Stimulated activated CD4-positive, alpha-beta T cell treated with anti-CD3 and anti-CD28 coated beads, TNF-alpha, amount 100 ng/mL, for 4 hours (primary cell): ENCODE data around the gene HIPK3.
"Not testable (repeated sequence)": the region's sequence is repeated elsewhere in the genome, so short reads cannot be mapped to it uniquely, and the experiment has no call there.

ENCODE experiments used
- DNase-seq, 3 experiments: peaks; one replicate each; pipeline ENCODE4 v3.0.0-alpha.2; 2020; ENCODE audit warnings: low read depth in 3 of 3

The HIPK3 gene

DNA sequence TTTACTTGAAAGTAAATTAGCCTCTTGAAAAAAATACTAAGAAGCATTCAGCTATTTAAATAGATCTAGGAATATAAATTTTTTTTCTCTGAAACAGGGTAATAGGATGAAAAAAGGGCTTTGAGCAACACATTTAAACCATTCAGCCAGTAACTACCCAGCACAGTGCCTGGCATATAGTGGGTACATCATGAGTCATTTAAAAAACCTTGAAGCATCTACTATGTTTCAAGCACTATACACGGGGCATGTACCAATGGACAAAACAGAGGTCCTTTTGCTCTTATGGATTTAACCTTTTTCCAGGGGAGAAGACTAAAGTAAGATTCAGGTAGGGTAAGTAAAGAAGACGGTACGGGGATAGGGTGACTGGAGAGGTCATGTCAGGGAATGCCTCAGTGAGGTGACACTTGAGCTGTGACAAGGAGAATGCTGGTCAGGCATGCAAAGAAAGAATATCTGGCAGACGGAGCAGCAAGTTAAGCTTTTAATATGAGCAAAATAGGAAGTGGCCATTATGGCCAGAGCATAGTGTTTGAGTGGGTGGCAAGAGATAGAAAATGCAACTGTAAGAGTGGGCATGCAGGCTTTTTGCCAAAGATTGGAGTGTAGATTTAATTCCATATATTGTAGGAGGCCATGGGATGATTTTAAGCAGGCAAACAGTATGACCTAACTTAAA, 101.1 kb downstream of the HIPK3 start:
- DNase-seq, result no peak

DNA sequence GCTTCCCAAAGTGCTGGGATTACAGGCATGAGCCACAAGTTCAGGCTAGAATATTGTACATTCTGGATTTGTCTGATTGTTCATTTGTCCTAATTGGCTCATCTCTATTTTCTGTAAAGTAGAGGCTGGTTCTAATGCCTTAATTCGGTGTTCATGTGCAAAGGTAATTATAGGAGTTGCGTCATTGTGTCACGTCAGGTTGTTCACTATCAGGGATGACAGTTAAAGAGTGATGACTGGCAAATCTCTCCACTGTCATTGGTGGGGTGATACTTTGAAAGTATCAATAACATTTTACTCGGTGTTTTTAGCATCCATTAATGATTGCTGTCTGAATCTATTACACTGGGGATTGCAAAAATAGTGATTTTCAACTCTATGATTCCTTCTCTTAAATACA, 103.5 kb downstream of the HIPK3 start:
- no peak for DNase-seq

DNA sequence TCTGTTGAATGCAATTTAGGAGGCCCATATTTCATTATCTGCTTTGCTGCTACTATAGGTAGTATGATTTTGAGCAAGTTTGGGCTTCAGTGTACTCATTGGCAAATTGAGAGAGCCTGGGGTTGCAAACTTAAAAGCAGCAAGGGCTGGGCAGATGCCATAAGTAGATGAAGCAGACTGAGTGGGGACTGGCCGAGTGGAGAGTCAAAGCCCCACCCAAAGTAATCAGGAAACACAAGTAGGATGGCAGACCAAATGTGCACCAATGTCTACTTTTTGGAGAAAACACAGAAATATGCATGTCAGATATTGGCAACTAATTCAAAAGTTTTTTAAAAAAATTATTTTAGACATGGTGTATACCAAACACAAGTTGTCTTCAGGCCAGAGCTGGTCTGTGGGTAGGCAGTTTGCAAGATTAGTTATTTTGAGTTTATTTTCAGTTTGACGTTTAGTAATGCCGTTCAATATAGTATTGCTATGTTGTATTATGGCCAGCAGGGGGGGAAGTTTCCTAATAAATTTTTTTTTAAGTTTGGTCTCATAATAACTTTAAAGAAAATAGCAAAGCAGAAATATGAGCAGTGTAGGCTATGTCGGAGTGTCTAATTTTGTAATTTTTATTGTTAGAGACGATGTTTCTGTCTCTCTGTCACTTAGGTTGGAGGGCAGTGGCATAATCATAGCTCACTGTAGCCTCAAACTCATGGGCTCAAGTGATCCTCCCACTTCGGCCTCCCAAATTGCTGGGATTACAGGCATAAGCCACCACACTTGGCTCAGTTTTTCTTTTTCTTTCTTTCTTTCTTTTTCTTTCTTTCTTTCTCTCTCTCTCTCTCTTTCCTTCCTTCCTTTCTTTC, 105.1 kb downstream of the HIPK3 start:
- no peak for DNase-seq

DNA sequence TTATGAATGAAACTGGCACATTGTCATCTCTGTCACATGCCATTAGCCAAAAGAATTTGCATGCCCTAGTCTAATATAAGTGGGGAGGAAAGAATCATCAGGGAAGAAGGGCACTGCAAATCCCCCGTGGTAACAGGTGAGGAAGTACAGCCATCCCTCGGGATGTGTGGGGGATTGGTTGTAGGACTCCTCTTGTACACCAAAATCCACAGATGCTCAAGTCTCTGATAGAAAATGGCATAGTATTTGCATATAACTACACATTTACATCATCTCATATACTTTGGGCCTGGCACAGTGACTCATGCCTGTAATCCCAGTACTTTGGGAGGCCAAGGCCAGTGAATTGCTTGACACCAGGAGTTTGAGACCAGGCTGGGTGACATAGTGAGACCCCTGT, 109.7 kb downstream of the HIPK3 start:
- DNase-seq, result no peak

DNA sequence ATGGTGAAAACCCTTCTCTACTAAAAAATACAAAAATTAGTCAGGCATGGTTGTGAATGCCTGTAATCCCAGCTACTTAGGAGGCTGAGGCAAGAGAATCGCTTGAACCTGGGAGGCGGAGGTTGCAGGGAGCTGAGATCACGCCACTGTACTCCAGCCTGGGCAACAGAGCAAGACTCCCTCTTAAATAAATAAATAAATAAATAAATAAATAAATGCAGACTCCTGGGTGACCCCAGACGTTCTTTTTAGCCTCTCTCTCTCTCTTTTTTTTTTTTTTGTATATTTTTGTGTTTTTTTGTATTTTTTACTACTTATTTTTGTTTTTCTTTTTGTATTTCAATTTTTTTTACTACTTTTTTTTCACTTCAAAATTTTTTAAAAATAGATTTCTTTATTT, 111.3 kb downstream of the HIPK3 start:
- DNase-seq, result not testable (repeated sequence)

DNA sequence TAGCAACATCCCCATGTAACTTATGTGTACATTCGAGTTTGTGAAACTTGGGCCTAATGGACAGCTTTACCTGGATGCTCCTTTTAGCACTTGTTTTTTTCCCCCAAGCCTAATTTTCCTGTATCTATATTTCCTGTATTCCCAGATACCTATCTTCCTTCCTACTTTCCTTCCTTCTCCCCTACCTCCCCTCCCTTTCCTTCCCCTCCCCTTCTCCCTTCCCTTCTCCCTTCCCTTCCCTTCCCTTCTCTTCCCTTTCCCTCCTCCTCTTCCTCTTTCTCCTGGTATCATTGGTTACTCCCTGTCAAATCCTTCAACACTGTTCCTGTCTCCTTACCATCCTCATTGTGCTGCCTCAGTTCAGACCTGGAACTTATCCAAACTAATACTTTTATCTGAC, 111.8 kb downstream of the HIPK3 start:
- no peak for DNase-seq

DNA sequence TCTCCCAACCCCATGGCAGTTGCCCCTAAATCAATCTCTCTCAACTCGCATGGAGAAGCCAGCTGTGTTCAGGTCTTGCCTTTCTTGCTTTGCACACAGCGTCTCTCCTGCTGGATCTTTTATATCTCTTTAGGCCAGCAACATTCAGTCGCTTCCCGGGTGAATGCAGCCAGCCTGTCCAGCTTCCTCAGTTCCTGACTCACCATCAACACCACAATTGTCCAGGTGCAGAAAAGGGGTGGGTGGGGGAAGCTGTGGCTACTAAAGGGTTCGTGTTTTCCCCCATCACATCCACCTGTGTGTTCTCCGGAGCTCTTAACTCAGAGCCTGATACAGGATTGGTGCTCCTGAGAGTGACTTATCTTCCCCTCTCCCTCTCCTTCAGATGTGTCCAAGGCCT, 116.5 kb downstream of the HIPK3 start:
- no peak for DNase-seq

DNA sequence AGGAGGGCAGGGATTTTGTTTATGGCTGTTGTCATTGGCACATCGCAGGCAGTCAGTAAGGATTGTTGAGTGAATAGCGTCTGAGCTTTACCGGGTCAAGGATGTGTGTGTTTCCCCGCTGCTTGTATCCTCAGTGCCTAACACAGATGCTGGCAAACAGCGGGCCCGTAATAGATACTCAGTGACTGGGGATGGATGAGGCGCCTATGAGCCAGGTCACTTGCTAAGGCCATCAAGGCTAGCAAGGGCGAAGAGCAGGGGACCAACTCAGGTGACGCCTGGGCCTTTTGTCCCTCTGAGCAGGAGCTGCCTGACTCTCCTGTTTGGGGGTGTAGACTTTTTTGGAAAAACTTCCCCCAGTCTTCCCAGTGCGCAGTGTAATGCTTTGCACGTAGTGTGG, 118.1 kb downstream of the HIPK3 start:
- DNase-seq, result no peak

DNA sequence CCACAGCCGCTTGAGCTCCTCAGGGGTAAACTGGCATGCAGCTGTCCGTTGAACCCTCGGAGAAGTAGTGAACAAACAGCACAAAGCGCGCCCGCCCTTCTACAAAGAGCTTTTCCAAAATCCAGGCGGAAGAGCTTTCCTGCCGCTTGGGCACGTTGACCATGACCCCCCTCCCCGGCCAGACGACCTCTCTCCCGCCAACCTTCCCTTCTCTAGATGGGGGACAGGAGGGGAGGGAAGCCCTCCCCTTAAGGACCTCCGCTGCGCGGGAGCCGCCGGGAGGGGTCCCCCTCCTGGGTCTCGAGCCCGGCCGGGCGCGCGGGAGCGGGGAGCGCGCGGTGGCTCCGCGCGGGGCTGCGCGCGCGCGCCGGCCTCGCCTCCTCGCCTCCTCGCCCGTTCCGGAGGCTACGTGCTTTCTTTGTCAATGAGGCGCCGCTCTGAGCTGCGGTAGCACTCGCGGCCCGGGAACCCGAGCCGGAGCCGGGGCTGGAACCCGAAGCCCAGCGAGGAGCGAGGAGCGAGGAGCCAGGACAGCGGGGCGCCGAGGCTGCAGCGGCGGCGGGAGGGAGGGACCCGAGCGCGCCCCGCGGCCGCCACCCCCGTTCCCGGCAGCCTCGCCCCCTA, 118.6 kb downstream of the HIPK3 start, which contains the start of gene KIAA1549L:
TSS of gene KIAA1549L (plus strand) at position 421 of the 624 bp plus-strand sequence.
- DNase-seq, result no peak

DNA sequence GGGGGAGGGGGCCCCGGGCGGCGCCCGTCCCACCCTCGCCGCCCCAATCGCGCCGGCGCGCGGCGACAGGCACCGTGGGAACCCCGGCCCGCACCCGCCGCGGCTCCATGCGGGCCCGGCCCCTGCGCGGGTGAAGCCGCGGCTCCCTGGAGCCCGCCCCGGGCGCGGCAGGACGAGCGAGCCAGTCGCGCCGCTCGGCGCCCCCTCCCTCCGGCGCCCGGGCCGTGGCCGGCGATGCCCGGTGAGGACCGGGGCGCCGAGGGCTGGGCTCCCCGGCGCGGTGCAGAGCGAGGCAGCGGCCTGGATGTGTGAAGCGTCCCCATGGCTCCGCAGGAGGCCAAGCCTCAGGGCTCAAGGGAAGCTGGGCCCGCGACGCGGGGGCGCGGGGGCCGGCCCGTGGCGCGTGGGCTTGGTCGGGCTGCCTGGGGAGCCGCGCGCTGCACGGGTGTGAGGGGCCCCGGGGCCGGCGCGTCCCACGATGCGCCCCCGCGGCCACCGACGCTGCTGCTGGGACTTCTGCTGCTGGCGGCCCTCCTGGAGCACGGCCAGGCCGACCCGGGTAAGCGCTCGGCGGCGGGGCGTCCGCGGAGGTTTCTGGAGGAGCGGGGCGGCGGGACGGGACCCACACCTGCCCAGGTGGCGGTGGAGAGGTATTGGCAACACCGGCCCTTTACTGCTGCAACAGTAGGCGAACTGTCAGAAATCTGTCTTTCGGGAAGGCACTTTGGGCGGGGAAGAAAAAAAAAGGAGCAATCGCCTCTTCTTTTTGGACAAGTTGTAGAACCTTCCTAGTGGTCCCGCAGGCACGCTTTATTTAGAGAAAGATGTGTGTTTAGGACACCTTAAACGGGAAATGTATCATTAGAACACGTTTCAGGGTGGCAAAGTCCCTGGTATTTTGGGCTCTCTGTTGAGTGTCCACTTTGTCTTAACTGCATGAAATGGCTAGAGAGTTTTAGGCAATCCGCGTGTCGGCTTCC, 119.4 kb downstream of the HIPK3 start:
- peak in 1 of 3 experiments; percentile 1 for DNase-seq

DNA sequence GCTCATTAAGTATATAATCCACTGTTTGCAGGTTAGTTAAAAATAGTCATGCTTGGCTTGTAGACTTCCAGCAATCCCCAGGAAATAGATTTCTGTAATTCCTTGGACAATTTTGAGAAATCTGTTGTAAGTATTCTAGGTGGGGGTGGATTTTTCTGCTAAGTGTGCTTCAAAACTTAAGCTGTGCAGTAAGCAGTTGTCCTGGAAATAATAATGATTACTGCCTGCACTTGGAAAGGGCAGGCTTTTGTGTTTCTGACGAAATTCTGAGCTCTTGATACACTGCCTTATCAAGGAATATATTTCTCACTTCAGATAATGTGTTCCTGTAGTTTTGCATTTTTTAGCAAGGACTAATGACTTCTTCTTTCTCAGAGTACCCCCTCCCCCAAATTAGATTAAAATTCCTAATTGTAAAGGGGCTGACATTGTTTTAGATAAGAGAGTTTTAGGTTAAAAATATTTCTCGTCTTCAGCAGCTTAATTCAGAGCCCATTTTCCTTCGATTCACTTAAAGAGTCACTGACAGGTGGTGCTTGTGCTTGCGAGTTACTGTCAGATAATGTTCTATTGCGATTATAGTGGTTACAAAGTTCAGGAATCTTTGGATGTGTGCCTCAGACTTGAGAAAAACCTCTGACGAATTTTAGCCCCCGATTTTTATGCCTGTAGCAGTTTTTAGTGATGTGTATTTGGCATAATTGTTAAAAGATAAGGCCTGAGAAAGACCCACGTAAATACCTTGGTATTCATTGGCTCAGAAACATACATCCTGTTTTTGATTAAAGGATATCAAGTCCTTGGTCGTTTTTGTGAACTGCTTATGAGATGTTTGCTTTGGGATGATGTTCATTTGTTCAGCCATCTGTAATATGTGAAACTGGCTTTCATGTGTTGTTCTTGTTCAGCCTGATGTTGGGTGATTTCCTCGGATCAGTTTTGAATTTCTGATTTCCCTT, 120.5 kb downstream of the HIPK3 start:
- DNase-seq, result no peak

DNA sequence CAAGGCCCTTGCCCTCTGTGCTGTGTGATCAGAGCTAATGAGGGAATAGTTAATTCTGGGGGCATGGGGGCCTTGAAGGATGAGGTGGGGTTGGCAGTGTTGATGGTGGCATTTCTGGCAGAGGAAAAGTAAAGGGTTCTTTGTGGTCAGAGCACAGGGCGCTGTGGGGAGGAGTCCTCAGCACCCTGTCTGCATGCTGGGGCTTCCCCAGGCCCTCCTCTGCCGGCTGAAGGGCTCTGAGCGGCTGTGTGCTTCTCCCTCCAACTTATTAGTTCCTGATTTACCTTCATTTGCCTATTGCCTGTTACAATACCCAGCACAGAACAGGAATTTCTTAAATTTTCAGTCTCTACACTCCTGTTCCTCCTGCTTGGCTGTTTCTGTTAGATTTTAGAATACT, 122.8 kb downstream of the HIPK3 start:
- no peak for DNase-seq

DNA sequence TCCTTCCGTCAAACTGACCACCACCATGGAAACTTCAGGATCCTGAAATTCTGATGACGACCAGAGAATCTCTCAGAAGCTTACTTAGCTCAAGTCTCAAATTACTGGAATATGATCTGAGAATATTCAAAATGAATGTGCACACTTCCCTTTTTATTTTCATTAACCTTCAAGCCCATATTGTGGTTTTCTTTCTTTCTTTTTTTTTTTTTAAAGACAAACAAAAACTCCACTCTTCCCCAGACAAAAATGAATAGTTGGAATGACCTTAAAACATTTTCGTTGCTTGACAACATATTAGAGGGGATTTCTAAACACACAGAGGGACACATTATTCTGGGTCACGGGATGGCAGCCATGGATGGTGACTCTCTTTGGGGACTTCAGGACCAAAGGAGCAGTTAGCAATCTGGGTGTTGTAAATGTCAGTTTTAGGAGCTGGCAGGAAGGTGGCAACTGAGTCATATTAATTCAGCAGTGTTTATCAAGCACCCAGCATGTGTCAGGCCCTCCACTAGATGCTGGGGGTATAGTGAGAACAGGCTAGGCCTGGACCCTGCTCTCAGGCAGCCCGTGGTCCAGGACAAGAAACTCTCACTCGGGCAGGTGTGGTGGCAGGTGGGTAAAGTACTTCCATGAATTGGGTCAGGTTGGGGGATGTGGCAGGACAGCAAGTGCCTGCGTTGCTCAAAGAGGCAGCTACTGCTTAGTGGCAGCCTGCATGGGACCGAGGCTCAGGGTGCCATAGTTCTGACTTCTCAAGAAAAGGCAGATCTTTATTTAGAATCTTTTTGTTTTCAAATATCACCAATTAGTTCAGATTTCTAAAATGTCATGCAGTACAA, 126.1 kb downstream of the HIPK3 start:
- no peak for DNase-seq

DNA sequence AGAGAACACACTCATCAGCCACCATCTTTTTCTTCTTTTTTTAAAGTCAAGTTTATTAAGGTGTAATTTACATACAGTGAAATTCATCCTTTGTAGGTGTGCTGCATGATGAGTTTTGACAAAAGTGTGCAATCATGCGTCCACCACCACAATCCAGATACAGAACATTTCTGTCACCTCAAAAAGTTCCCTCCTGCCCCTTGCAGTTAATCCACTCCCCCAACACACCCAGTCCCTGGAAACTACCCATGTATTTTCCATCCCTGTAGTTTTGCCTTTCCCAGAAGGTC, 126.7 kb downstream of the HIPK3 start:
- DNase-seq, result no peak

DNA sequence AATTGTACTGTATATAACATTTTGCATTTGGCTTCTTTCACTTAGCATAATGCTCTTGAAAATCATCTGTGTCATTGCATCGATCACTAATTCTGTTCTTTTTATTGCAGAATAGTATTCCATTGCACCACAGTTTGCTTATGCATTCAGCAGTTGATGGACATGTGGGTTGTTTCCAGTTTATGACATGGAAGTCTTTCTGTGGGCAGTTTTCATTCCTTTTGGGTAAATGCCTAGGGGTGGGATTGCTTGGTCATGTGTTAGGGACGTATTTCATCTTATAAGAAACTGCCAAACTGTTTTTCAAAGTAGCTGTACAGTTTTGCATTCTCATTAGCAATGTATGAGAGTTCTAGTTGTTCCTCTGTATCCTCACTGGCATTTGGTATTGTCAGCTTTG, 127.0 kb downstream of the HIPK3 start:
- no peak for DNase-seq

DNA sequence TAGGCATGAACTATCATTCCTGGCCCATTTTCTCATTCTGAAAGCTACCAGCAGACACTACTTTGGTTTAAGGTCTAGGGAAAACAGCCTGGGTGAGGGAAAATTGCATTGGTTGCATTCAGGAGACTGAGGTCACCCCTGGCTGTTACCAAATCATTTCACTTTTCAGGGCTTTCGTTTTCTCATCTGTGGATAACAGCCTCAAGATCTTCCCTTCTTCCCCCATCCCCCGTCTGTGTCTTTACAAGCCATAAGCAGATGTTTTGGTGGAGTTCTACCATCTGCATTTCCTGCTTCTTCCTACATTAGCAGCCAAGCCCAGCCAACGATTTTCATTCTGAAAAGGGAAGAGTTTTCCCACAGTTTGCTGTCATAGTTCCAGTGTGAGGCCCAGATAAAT, 130.4 kb downstream of the HIPK3 start:
- no peak for DNase-seq

DNA sequence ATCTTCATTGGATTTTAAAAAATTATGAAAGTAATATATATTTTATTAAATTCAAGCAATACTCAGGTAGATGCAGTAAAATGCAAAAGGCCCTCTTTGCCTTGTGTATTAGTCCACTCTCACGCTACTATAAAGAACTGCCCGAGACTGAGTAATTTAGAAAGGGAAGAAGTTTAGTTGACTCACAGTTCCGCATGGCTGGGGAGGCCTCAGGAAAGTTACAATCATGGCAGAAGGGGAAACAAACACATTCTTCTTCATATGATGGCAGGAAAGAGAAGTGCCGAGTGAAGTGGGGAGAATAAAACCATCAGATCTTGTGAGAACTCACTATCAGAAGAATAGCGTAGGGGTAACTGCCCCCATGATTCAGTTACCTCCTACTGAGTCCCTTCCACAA, 130.8 kb downstream of the HIPK3 start:
- DNase-seq, result no peak

DNA sequence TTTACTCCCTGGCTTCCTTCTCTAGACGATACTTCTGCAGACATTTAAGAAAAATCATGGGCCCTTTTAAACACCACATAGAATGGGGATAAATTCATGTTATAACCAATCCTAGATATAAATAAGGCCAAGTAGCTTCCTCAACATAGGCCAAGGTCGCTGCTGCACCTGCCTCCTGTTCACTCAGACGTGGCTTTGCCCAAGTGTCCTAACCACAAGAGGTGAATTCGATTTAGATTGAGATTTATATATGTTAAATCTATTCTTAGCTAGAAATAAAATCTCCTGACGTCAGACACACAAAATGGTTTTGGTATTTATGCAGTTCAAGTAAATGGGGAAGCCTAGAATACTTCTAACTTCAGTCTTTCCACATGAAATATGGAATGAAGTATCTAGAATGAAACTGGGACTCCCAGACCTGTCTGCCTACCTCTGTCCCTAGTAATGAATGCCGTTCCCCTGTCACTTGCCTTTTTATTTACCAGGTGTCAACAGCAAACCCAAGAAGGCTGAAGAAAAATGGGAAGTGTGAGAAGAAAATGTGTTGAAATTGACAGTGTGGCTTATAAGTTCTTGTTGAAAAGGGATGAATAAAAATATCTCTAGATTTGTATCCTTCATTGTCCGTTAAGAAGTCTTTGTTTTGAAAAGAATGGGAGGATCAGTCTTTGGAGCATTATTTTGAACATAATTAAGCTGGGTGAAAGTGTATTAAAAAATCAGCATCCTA, 131.8 kb downstream of the HIPK3 start:
- DNase-seq, result no peak

DNA sequence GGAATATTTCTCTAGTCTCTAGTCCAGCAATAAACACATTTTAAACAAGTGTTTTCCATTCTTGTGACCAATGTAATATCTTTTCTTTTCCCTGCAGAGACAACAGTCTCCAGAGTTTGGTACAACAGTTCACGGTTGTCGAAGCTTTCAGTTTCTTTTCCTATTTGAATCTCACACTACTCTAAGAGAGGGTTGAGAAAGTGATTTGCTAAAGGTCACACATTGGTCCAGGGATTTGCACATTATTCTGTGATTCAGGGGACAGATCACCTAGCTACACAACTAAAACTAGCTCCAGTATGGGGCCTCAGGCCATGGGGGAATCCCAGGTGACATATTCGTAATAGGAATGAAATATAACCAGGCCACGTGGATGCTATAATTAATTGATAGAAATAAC, 132.5 kb downstream of the HIPK3 start:
- no peak for DNase-seq
